ENCODE results near the gene KIRREL3.

DNA sequence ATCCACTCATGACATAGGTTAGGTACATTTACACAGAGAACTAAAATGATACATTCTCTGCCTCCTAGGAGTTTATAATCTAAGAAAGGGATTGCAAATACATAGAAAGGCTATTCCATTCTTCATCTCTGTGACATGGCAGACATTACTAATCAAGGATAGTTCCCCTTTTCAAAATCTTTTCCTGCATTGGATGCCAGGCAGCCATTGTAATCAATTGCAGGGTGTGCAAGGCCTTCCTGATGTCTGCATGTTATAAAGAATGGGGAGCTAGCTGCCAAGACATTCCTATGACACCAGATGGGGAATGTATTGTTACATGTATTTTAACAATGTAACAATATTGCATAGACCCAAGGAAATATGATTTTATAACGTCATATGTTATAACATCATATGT is 82.0 kb downstream of the KIRREL3 start:
- TF ChIP-seq, protein P1, sequence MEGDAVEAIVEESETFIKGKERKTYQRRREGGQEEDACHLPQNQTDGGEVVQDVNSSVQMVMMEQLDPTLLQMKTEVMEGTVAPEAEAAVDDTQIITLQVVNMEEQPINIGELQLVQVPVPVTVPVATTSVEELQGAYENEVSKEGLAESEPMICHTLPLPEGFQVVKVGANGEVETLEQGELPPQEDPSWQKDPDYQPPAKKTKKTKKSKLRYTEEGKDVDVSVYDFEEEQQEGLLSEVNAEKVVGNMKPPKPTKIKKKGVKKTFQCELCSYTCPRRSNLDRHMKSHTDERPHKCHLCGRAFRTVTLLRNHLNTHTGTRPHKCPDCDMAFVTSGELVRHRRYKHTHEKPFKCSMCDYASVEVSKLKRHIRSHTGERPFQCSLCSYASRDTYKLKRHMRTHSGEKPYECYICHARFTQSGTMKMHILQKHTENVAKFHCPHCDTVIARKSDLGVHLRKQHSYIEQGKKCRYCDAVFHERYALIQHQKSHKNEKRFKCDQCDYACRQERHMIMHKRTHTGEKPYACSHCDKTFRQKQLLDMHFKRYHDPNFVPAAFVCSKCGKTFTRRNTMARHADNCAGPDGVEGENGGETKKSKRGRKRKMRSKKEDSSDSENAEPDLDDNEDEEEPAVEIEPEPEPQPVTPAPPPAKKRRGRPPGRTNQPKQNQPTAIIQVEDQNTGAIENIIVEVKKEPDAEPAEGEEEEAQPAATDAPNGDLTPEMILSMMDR (conservative IDR thresholded peaks at IDR 0.05), result no peak
- TF ChIP-seq ZFX (IDR thresholded peaks at IDR 0.05), result no peak
